Gastroesophageal sphincter (tissue), 3 donors: ENCODE data around the gene SV2C.

Source experiments
- CTCF ChIP-seq, 4 experiments: fragments of 200-600 bp in 2 of 4; fragments of 450-650 bp in 2 of 4; sonication (generic) in 1 of 4; IDR thresholded peaks; one replicate each; pipeline ENCODE4 v1.5.1; 2017 to 2019; ENCODE audit warnings: antibody characterized with exemption in 4 of 4, mild to moderate bottlenecking in 2 of 4, moderate library complexity in 2 of 4
- EP300 ChIP-seq: sonication (generic); formaldehyde crosslinking; IDR thresholded peaks from one replicate; pipeline ENCODE4 v1.6.1; 2017; ENCODE audit warnings: antibody characterized with exemption, mild to moderate bottlenecking
- POLR2AphosphoS5 ChIP-seq: sonication (generic); formaldehyde crosslinking; IDR thresholded peaks from one replicate; pipeline ENCODE4 v1.6.1; 2017; ENCODE audit warnings: antibody characterized with exemption

- no peak for TF ChIP-seq CTCF (IDR thresholded peaks at IDR 0.05)
- no peak for TF ChIP-seq POLR2AphosphoS5
- TF ChIP-seq EP300: no peak
Observed at GRCh38 chr5:76236684-76237083, 153.5 kb downstream of the SV2C start.
